Parietal lobe (tissue), 1 donor: ENCODE measurements around the gene GPR139. TPM values are rescaled to one million over a fixed set of nuclear protein-coding genes. Genes with fewer than 3 reads are reported as not detected.

Experiments
- total RNA-seq: library from RNA; depleted of rRNA; stranded (reverse); fragments of >200 nt; gene quantifications from one replicate; pipeline ENCODE4 v1.2.3, GENCODE V29; 2014

Gene GPR139
- 3.4 TPM for total RNA-seq

DNA sequence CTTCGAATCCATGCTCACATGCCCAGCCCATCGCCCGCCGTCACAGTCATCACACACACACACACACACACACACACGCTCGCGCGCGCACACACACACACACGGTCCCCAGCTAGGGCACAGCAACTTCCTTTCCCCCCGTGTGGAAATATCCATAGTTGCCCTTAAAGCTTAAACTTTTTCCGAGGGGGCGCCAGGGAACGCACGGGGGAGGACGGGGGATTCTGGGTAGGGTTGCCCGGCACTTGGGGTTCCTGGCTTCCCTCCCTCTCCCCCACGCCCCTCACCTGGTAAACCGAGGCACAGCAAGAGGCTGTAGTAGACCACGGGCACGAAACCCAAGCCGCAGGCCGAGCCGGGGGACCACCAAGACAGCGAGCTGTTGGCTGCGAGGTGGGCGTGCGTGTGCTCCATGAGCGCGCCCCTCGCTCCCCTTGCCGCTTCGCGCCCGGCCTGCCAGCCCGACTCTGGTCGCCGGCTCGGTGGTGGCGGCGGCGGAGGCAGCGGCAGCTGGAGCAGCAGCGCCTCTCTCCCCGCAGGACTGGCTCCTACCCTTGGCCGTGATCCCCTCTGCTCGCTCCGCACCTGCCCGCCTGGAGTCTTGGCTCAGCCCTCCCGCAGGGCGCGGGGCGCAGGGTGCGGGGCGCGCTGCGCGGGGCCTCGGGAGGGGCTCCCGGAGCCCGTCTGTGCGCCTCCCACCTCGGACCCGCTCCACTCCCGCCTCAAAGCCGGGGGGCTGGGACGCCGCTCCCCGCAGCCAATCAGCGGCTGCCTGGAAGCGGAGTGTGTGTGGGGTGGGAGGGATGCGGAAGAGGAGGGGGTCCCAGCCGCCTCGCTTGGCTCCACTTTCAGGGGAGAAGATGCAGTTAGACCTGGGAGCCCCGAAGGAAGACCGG lies at the start of gene GPR139:
Gene GPR139 (minus strand): TSS at position 688 of the 896 bp plus-strand sequence. CDS start 274 bp downstream, at position 414.

Other genes with a start within 250 kb of the GPR139 start
- gene GPRC5B, start 189.0 kb downstream of the GPR139 start, total RNA-seq: 30.7 TPM